Posterior cingulate gyrus (tissue), 11 donors: ENCODE measurements around the gene KCNQ2.

Experiments
- DNase-seq, 10 donors: peaks; one replicate each; pipeline versions ENCODE4 v3.0.0 to v3.0.0-alpha.2; 2020 to 2021; ENCODE audit warnings: mixed read lengths in 3 of 10
- intact Hi-C: fragments of 100-400 bp; cut with DNase I; formaldehyde crosslinking; loops from one replicate; pipeline ENCODE4 v1.15.1; 2023

The KCNQ2 gene

GRCh38 chr20:63398744-63399514, 73.5 kb downstream of the KCNQ2 start:
- DNase-seq: peak in 1 of 10 donors; percentile 74
- intact Hi-C loops: no loop called here

- peak in 1 of 10 donors; percentile 55 for DNase-seq
- intact Hi-C loops: no loop called here
Observed at GRCh38 chr20:63397946-63398450, 74.5 kb downstream of the KCNQ2 start.

GRCh38 chr20:63397155-63397843, 75.2 kb downstream of the KCNQ2 start:
- DNase-seq: peak in 1 of 10 donors; percentile 67
- intact Hi-C loops: no loop called here

- intact Hi-C loops: no loop called here
- DNase-seq: peak in 2 of 10 donors; percentile 58 to 71
Observed at GRCh38 chr20:63396300-63396699, 76.2 kb downstream of the KCNQ2 start.

GRCh38 chr20:63395723-63396122, 76.7 kb downstream of the KCNQ2 start:
- intact Hi-C loops: no loop called here
- peak in 2 of 10 donors; percentile 79 to 81 for DNase-seq

- DNase-seq: peak in 2 of 10 donors; percentile 49 to 62
- intact Hi-C loops: no loop called here
Observed at GRCh38 chr20:63394920-63395455, 77.5 kb downstream of the KCNQ2 start.

- intact Hi-C loops: no loop called here
- peak in 8 of 10 donors; percentile 47 to 93 (median 68) for DNase-seq
Observed at GRCh38 chr20:63394069-63394919, 78.2 kb downstream of the KCNQ2 start.

GRCh38 chr20:63393566-63393965, 78.9 kb downstream of the KCNQ2 start:
- intact Hi-C loops: no loop called here
- DNase-seq: peak in 2 of 10 donors; percentile 73 to 75

GRCh38 chr20:63392465-63393365, 79.7 kb downstream of the KCNQ2 start:
- intact Hi-C loops: no loop called here

GRCh38 chr20:63387917-63388316, 84.5 kb downstream of the KCNQ2 start:
- intact Hi-C loops: no loop called here
- peak in 1 of 10 donors; percentile 1 for DNase-seq

More at GRCh38 chr20:63392465-63393365, 79.7 kb downstream of the KCNQ2 start:
- DNase-seq: peak in 2 of 10 donors; percentile 56 to 63

GRCh38 chr20:63387393-63387792, 85.1 kb downstream of the KCNQ2 start:
- peak in 1 of 10 donors; percentile 1 for DNase-seq
- intact Hi-C loops: no loop called here

- DNase-seq: peak in 1 of 10 donors; percentile 44
- intact Hi-C loops: no loop called here
Observed at GRCh38 chr20:63386491-63386890, 86.0 kb downstream of the KCNQ2 start.

- intact Hi-C loops: no loop called here
- DNase-seq: no peak
Observed at GRCh38 chr20:63385819-63386218, 86.6 kb downstream of the KCNQ2 start.

- DNase-seq: peak in 1 of 10 donors; percentile 71
- intact Hi-C loops: no loop called here
Observed at GRCh38 chr20:63384336-63384735, 88.1 kb downstream of the KCNQ2 start.

- DNase-seq: peak in 1 of 10 donors; percentile 35
- intact Hi-C loops: no loop called here
Observed at GRCh38 chr20:63383556-63383955, 88.9 kb downstream of the KCNQ2 start.

GRCh38 chr20:63382551-63383300, 89.7 kb downstream of the KCNQ2 start:
- intact Hi-C loops: no loop called here
- DNase-seq: peak in 1 of 10 donors; percentile 70

- intact Hi-C loops: loop anchor here (1.0 to 2.0 kb wide), 2 partner anchors 73 to 159 kb away; no protein-coding TSS in a partner anchor
- DNase-seq: peak in 3 of 10 donors; percentile 39 to 86 (median 49)
Observed at GRCh38 chr20:63381781-63382431, 90.5 kb downstream of the KCNQ2 start.
